B cell (primary cell): ENCODE data around the gene VSIG2.

Experiments used
- CTCF ChIP-seq: fragments of 200-600 bp; IDR thresholded peaks from one replicate; pipeline ENCODE4 v1.8.0; 2022; ENCODE audit warnings: antibody characterized with exemption, mild to moderate bottlenecking
- EZH2 ChIP-seq: IDR thresholded peaks from 2 replicates; pipeline ENCODE4 v1.6.1; 2012; ENCODE audit warnings: borderline replicate concordance, low read depth, mild to moderate bottlenecking, moderate library complexity, low read length; ENCODE audit not compliant: insufficient read depth, poor library complexity, severe bottlenecking

- TF ChIP-seq CTCF = no peak
- no peak for TF ChIP-seq EZH2
Observed at GRCh38 chr11:124737638-124738305, 14.3 kb downstream of the VSIG2 start.
